Right lobe of liver (tissue), 6 donors: ENCODE measurements around the gene ENTPD7. TPM values are rescaled to one million over a fixed set of nuclear protein-coding genes. Genes with fewer than 3 reads are reported as not detected.
A peak's percentile ranks its signal among the peaks of the same experiment; 100 is the strongest.

Source experiments
- ATAC-seq, 4 donors: fragments of 200-7000 bp; cut with Tn5 transposase; one replicate each; pipeline ENCODE4 v1.9.1; 2020; ENCODE audit warnings: mild to moderate bottlenecking in 4 of 4, moderate library complexity in 4 of 4
- DNase-seq, 3 donors: peaks; one replicate each; pipeline ENCODE4 v3.0.0-alpha.2; 2020
- H3K27ac ChIP-seq, 3 donors: fragments of 200-600 bp; one replicate each; pipeline ENCODE4 v1.8.0; 2022
- H3K27me3 ChIP-seq, 2 donors: fragments of 200-600 bp; one replicate each; pipeline ENCODE4 v1.8.0; 2022
- H3K36me3 ChIP-seq, 4 donors: fragments of 200-600 bp; sonication (generic) in 1 of 4; one replicate each; pipeline versions ENCODE4 v1.5.1 to v1.8.0; 2017 to 2022; ENCODE audit warnings: control low read depth in 1 of 4
- H3K4me1 ChIP-seq, 4 donors: fragments of 200-600 bp; sonication (generic) in 1 of 4; one replicate each; pipeline versions ENCODE4 v1.5.1 to v1.8.0; 2017 to 2022; ENCODE audit warnings: control low read depth in 1 of 4
- H3K4me3 ChIP-seq, 3 donors: fragments of 200-600 bp; one replicate each; pipeline ENCODE4 v1.8.0; 2022
- H3K9me3 ChIP-seq, 4 donors: fragments of 200-600 bp; sonication (generic) in 1 of 4; one replicate each; pipeline versions ENCODE4 v1.5.1 to v1.8.0; 2017 to 2022; ENCODE audit warnings: control low read depth in 1 of 4
- POLR2A ChIP-seq: fragments of 450-650 bp; IDR thresholded peaks from one replicate; pipeline ENCODE4 v1.6.1; 2017; ENCODE audit warnings: antibody characterized with exemption, mild to moderate bottlenecking
- WGBS: methylation state at CpG from one replicate; pipeline ENCODE4 v1.1.6; 2018; ENCODE audit warnings: low coverage, low lambda C conversion rate; ENCODE audit not compliant: insufficient coverage; ENCODE audit errors: missing lambda C conversion rate; 5-methylcytosine and 5-hydroxymethylcytosine counted together
- intact Hi-C, 2 donors: fragments of 100-400 bp; cut with DNase I; formaldehyde crosslinking; loops; one replicate each; pipeline versions ENCODE4 v1.11.2 to v1.14.1; 2022
- long read RNA-seq: library from polyadenylated mRNA; unstranded; transcript quantifications from one replicate; pipeline ENCODE4 v2.0.0, GENCODE V29; 2019
- total RNA-seq, 6 experiments: library from RNA; depleted of rRNA in 2 of 6; stranded (reverse); fragments of >200 nt in 2 of 6; fragmentation: NEBNext Ultra II Directional in 3 of 6; extraction: Animal tissue kit (Norgen Biotek cat#: 25700) in 3 of 6; gene quantifications; one replicate each; pipeline versions ENCODE4 v1.1.0 to v1.2.4, GENCODE V29; 2016 to 2023
- TF ChIP-seq, protein P1 (sequence below), 4 donors: fragments of 200-600 bp in 3 of 4; fragments of 450-650 bp in 1 of 4; IDR thresholded peaks; one replicate each; pipeline versions ENCODE4 v1.5.1 to v1.8.0; 2016 to 2022; ENCODE audit warnings: antibody characterized with exemption in 4 of 4, mild to moderate bottlenecking in 2 of 4
- donor health status: DM: no; HTN: yes; CAD: no.
- donor health status: DM: no; HTN: no; CAD: no.
- donor health status: DM: no; HTN: no; CAD: no.
- donor health status: DM: no; HTN: yes; CAD: no.
- donor health status: DM: no; HTN: yes; CAD: no.

ENTPD7 gene, protein sequence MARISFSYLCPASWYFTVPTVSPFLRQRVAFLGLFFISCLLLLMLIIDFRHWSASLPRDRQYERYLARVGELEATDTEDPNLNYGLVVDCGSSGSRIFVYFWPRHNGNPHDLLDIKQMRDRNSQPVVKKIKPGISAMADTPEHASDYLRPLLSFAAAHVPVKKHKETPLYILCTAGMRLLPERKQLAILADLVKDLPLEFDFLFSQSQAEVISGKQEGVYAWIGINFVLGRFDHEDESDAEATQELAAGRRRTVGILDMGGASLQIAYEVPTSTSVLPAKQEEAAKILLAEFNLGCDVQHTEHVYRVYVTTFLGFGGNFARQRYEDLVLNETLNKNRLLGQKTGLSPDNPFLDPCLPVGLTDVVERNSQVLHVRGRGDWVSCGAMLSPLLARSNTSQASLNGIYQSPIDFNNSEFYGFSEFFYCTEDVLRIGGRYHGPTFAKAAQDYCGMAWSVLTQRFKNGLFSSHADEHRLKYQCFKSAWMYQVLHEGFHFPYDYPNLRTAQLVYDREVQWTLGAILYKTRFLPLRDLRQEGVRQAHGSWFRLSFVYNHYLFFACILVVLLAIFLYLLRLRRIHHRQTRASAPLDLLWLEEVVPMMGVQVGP
- total RNA-seq: 10 to 100 TPM in 5 of 6 experiments, 1 to 10 TPM in 1; 7.5 to 16.5 (median 10.8) TPM
- long read RNA-seq: 0 reads

GRCh38 chr10:99659031-99659867 is at the start of gene ENTPD7:
ENTPD7 (plus strand) TSS chr10:99659509; CDS start chr10:99659957, 448 bp downstream.
- no peaks in the 10 kb centered on the region for H3K4me1 ChIP-seq
- peak; percentile 98 for DNase-seq
- H3K4me3 ChIP-seq: peak within 1 kb of the TSS; percentile 82 to 94 (median 93)
- peaks cover 0 to 4% (median 0%) of the 10 kb centered on the region in 4 donors for H3K36me3 ChIP-seq
- H3K27ac ChIP-seq: peak within 1 kb of the TSS in 2 of 3 donors; percentile 54 to 61
- TF ChIP-seq POLR2A: peak; percentile 89
- TF ChIP-seq, protein P1, sequence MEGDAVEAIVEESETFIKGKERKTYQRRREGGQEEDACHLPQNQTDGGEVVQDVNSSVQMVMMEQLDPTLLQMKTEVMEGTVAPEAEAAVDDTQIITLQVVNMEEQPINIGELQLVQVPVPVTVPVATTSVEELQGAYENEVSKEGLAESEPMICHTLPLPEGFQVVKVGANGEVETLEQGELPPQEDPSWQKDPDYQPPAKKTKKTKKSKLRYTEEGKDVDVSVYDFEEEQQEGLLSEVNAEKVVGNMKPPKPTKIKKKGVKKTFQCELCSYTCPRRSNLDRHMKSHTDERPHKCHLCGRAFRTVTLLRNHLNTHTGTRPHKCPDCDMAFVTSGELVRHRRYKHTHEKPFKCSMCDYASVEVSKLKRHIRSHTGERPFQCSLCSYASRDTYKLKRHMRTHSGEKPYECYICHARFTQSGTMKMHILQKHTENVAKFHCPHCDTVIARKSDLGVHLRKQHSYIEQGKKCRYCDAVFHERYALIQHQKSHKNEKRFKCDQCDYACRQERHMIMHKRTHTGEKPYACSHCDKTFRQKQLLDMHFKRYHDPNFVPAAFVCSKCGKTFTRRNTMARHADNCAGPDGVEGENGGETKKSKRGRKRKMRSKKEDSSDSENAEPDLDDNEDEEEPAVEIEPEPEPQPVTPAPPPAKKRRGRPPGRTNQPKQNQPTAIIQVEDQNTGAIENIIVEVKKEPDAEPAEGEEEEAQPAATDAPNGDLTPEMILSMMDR (IDR thresholded peaks at IDR 0.05): peak; percentile 31 to 61 (median 47)
- intact Hi-C loops: no loop called here
- WGBS: 1% methylated on average over 11 of the region's 71 CpGs
- peak; percentile 97 to 100 (median 98) for ATAC-seq
- no peaks in the 10 kb centered on the region for H3K9me3 ChIP-seq
- no peaks in the 10 kb centered on the region for H3K27me3 ChIP-seq

DNA sequence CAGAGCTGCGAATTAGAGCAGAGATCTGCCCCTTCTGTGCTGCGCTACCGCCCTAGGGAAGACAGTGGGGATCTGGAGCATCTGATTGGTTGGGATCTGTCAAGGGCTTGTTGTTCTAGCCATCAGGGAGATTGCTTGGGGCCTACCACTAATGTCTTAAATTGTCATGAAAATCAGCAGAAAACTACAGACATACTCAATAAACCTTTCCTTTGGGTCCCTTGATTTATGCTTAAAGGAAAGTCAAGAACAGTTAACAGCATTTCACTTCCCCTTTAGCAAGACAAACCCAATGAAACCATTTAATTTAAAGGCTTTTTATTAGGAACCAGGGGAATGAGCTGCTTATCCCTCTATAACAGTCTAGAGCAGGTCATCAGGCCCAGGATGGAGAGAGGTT is 49.1 kb upstream of the ENTPD7 start:
- no peak for TF ChIP-seq POLR2A
- TF ChIP-seq, protein P1 (IDR thresholded peaks at IDR 0.05): no peak
- peaks cover 0 to 16% (median 7%) of the 10 kb centered on the region in 4 donors for H3K36me3 ChIP-seq
- DNase-seq: no peak
- intact Hi-C loops: loop anchor here in 1 of 2 donors (10.0 kb wide), 1 partner anchor 215 kb away; no protein-coding TSS in a partner anchor
- no peaks in the 10 kb centered on the region for H3K27me3 ChIP-seq
- no peak for ATAC-seq
- H3K4me3 ChIP-seq: no peak overlapping the region
- WGBS: 80% methylated on average over 3 of the region's 3 CpGs
- H3K27ac ChIP-seq: no peak overlapping the region
- no peaks in the 10 kb centered on the region for H3K4me1 ChIP-seq
- no peaks in the 10 kb centered on the region for H3K9me3 ChIP-seq

DNA sequence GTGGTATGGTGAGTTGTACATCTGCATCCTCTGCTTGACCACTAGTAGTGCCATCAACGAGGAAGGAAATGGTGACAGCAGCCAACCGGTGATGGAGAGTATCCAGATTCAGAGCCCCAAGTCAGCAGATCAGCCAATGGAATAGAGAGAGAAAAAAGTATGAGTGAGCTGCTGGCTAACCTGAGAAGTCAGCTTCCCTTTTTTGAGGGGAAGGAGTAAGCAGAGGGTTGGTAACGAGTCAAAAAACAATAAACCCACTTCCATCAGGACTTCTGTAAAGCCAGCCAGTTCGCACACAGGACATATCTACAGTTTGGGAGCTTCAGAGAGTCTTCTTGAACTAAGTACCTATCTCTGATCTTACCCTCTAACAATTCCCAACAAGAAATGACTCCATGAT is 48.0 kb upstream of the ENTPD7 start:
- ATAC-seq (no peak), DNase-seq (no peak)
- TF ChIP-seq POLR2A: no peak
- TF ChIP-seq, protein P1 (IDR thresholded peaks at IDR 0.05): no peak
- Histone ChIP-seq H3K9me3 (no peaks in the 10 kb centered on the region), H3K27me3 (no peaks in the 10 kb centered on the region), H3K4me3 (no peak overlapping the region), H3K36me3 (peaks cover 0 to 16% (median 7%) of the 10 kb centered on the region in 4 donors), H3K4me1 (no peaks in the 10 kb centered on the region), H3K27ac (no peak overlapping the region)
- 75% methylated on average over 4 of the region's 4 CpGs for WGBS
- intact Hi-C loops: loop anchor here in 1 of 2 donors (10.0 kb wide), 1 partner anchor 217 kb away; no protein-coding TSS in a partner anchor

DNA sequence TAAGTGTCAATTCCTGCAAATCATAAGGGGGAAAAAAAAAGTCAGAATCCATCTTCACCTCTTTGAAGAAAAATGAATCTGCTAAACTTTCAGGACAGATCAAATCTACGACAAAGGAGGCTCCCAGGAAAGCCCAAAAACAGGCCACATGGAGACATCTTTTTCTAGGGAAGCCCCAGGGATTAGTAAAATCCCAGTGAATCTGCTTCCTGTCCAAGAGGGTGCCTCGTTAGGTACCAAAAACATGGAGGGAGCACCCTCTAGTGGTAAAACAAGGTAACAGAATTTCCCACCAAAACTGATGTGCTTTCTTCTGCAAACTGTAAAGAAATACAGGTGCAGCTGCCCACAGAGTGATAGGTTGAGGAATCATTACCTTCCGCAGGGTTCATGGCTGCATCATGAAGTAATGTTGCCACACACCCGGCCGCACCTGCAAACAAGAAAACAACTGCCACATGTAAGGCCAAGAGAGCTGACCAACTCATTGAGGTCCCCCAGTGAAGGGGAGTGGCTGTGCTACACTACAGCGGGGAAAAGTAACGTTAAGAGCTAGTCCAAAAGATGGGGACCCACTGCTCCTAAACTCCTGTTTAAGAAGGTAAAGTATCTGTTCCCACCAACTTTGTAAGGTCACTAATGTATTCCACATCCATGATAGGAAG is 47.0 kb upstream of the ENTPD7 start:
- DNase-seq (no peak), ATAC-seq (peak; percentile 71 to 83 (median 81))
- peaks cover 0 to 16% (median 7%) of the 10 kb centered on the region in 4 donors for H3K36me3 ChIP-seq
- TF ChIP-seq POLR2A: no peak
- TF ChIP-seq, protein P1 (IDR thresholded peaks at IDR 0.05): peak; percentile 62 to 85 (median 78)
- H3K9me3 ChIP-seq: no peaks in the 10 kb centered on the region
- intact Hi-C loops: loop anchor here in 1 of 2 donors (10.0 kb wide), 1 partner anchor 217 kb away; no protein-coding TSS in a partner anchor
- H3K4me3 ChIP-seq: no peak overlapping the region
- H3K4me1 ChIP-seq: no peaks in the 10 kb centered on the region
- WGBS: 17% methylated on average over 7 of the region's 7 CpGs
- no peaks in the 10 kb centered on the region for H3K27me3 ChIP-seq
- no peak overlapping the region for H3K27ac ChIP-seq
